Trophoblast cell (in vitro differentiated cells and primary cell): ENCODE data around the gene NQO2.
A peak's percentile ranks its signal among the peaks of the same experiment; 100 is the strongest.

Experiments
- DNase-seq, 2 donors: peaks; one replicate each; pipeline ENCODE4 v3.0.0-alpha.2; 2016
- H2AFZ ChIP-seq: 2 replicates; pipeline ENCODE4 v1.6.1; 2013; ENCODE audit warnings: low read length, moderate library complexity, mild to moderate bottlenecking; ENCODE audit not compliant: insufficient read depth, poor library complexity
- H2AK5ac ChIP-seq: 2 replicates; pipeline ENCODE4 v1.6.1; 2013; ENCODE audit warnings: mild to moderate bottlenecking, low read length
- H2BK120ac ChIP-seq: 2 replicates; pipeline ENCODE4 v1.6.1; 2013; ENCODE audit warnings: low read length, mild to moderate bottlenecking, moderate library complexity; ENCODE audit not compliant: insufficient read depth, poor library complexity
- H2BK12ac ChIP-seq: 2 replicates; pipeline ENCODE4 v1.6.1; 2013; ENCODE audit warnings: mild to moderate bottlenecking, low read length, moderate library complexity
- H2BK5ac ChIP-seq: 2 replicates; pipeline ENCODE4 v1.6.1; 2013; ENCODE audit warnings: low read length, low read depth, moderate library complexity, mild to moderate bottlenecking; ENCODE audit not compliant: poor library complexity
- H3K14ac ChIP-seq: 2 replicates; pipeline ENCODE4 v1.6.1; 2013; ENCODE audit warnings: mild to moderate bottlenecking, low read length
- H3K18ac ChIP-seq: 2 replicates; pipeline ENCODE4 v1.6.1; 2013; ENCODE audit warnings: mild to moderate bottlenecking, low read length
- H3K23ac ChIP-seq: 2 replicates; pipeline ENCODE4 v1.6.1; 2013; ENCODE audit warnings: low read length
- H3K27ac ChIP-seq: 2 replicates; pipeline ENCODE4 v1.5.1; 2013; ENCODE audit warnings: low read depth, mild to moderate bottlenecking, inconsistent platforms, low read length, moderate library complexity
- H3K27me3 ChIP-seq: 2 replicates; pipeline ENCODE4 v1.6.1; 2013; ENCODE audit warnings: inconsistent platforms, mild to moderate bottlenecking, low read length, moderate library complexity; ENCODE audit not compliant: insufficient read depth
- H3K36me3 ChIP-seq, 2 experiments: 1 replicate in 1 of 2; 2 replicates in 1 of 2; pipeline ENCODE4 v1.6.1; 2013; ENCODE audit warnings: low read length in 2 of 2, mild to moderate bottlenecking in 2 of 2, moderate library complexity in 1 of 2; ENCODE audit not compliant: insufficient read depth in 2 of 2, control insufficient read depth in 1 of 2
- H3K4ac ChIP-seq: 2 replicates; pipeline ENCODE4 v1.6.1; 2013; ENCODE audit warnings: low read depth, mild to moderate bottlenecking, low read length, moderate library complexity
- H3K4me1 ChIP-seq, 2 experiments: 1 replicate in 1 of 2; 2 replicates in 1 of 2; pipeline ENCODE4 v1.6.1; 2013; ENCODE audit warnings: low read length in 2 of 2, mild to moderate bottlenecking in 2 of 2, moderate library complexity in 1 of 2; ENCODE audit not compliant: insufficient read depth in 2 of 2, control insufficient read depth in 1 of 2
- H3K4me2 ChIP-seq: 2 replicates; pipeline ENCODE4 v1.6.1; 2013; ENCODE audit warnings: inconsistent platforms, mild to moderate bottlenecking, low read length, moderate library complexity
- H3K4me3 ChIP-seq: 2 replicates; pipeline ENCODE4 v1.5.1; 2013; ENCODE audit warnings: mild to moderate bottlenecking, low read depth, low read length, inconsistent platforms
- H3K79me1 ChIP-seq: one replicate; pipeline ENCODE4 v1.6.1; 2013; ENCODE audit warnings: low read length
- H3K79me2 ChIP-seq: 2 replicates; pipeline ENCODE4 v1.6.1; 2013; ENCODE audit warnings: low read length, mild to moderate bottlenecking; ENCODE audit not compliant: control insufficient read depth, insufficient read depth, poor library complexity
- H3K9ac ChIP-seq: 2 replicates; pipeline ENCODE4 v1.6.1; 2013; ENCODE audit warnings: mild to moderate bottlenecking, low read length
- H3K9me3 ChIP-seq: 2 replicates; pipeline ENCODE4 v1.6.1; 2013; ENCODE audit warnings: low read depth, mild to moderate bottlenecking, control low read depth, inconsistent platforms, low read length; ENCODE audit not compliant: insufficient read depth
- H4K12ac ChIP-seq: 2 replicates; pipeline ENCODE4 v1.6.1; 2013; ENCODE audit warnings: low read depth, mild to moderate bottlenecking, low read length, moderate library complexity
- H4K8ac ChIP-seq: 2 replicates; pipeline ENCODE4 v1.6.1; 2013; ENCODE audit warnings: low read depth, mild to moderate bottlenecking, low read length, moderate library complexity
- H4K91ac ChIP-seq: one replicate; pipeline ENCODE4 v1.6.1; 2013; ENCODE audit warnings: low read depth, mild to moderate bottlenecking, low read length, moderate library complexity
- WGBS: extraction: QIAGEN DNeasy Blood & Tissue Kit; methylation state at CpG from one replicate; pipeline ENCODE4 v1.1.7; 2013; ENCODE audit warnings: missing lambda C conversion rate; ENCODE audit not compliant: insufficient read length, insufficient coverage; ENCODE audit errors: extremely low coverage; 5-methylcytosine and 5-hydroxymethylcytosine counted together

The NQO2 gene

DNA sequence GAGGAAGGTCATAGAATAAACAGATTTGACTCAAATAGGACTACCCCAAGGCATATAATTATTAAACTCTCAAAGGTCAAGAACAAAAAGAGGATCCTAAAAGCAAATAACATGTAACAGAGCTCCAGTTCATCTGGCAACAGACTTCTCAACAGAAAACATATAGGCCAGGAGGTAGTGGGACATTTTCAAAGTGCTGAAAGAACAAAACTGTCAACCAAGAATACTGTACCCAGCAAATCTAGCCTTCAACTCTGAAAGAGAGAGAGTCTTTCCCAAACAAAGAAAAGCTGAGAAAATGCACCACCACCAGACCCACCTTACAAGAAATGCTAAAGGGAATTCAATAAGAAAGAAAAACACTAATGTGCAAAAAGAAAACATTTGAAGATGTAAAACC is 11.9 kb downstream of the NQO2 start:
- H3K79me1 ChIP-seq: no peaks in the 10 kb centered on the region
- no peak overlapping the region for H3K27ac ChIP-seq
- H2AFZ ChIP-seq: no peak overlapping the region

DNA sequence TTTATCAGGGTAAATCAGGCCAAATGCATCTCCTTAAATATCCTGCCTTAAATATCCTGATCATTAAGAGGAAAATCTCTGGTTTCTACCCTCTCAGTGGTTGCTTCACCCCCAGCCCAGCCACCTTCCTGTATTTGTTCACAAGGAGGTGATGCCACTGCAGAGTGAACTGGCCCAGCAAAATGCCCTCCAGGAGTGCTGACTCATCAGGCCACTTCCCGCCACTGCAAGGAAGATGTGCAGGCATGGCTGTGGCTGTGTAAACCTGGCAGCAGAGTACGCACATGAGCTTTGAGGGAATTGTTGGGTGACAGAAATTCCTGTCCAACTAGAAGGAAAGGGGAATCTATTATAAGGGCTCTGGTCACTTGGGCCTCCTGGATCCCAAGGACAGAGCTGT is 13.8 kb downstream of the NQO2 start:
- no peak overlapping the region for H3K23ac ChIP-seq
- no peak overlapping the region for H2BK12ac ChIP-seq
- no peaks in the 10 kb centered on the region for H3K27me3 ChIP-seq
- peaks cover 7 to 15% of the 10 kb centered on the region in 2 experiments for H3K36me3 ChIP-seq
- no peak overlapping the region for H2BK120ac ChIP-seq
- H3K14ac ChIP-seq: no peak overlapping the region
- no peak overlapping the region for H2AK5ac ChIP-seq
- no peak overlapping the region for H4K91ac ChIP-seq
- H3K79me1 ChIP-seq: no peaks in the 10 kb centered on the region
- no CpG with 5 or more reads among the region's 2 CpGs for WGBS
- H3K9ac ChIP-seq: no peak overlapping the region
- H3K4me2 ChIP-seq: no peak overlapping the region
- H3K4me3 ChIP-seq: no peak overlapping the region
- H3K27ac ChIP-seq: no peak overlapping the region
- no peak overlapping the region for H2AFZ ChIP-seq
- no peak overlapping the region for H2BK5ac ChIP-seq
- H4K8ac ChIP-seq: no peak overlapping the region
- H3K4me1 ChIP-seq: peaks cover 6 to 10% of the 10 kb centered on the region in 2 experiments
- peaks cover 6% of the 10 kb centered on the region for H3K9me3 ChIP-seq
- H4K12ac ChIP-seq: no peak overlapping the region
- no peak overlapping the region for H3K4ac ChIP-seq
- H3K79me2 ChIP-seq: no peaks in the 10 kb centered on the region
- no peak overlapping the region for H3K18ac ChIP-seq
- DNase-seq: peak in 1 of 2 donors; percentile 57

More for the DNA sequence above, 11.9 kb downstream of the NQO2 start:
- no peak overlapping the region for H2BK120ac ChIP-seq
- no peak overlapping the region for H2BK12ac ChIP-seq
- H2AK5ac ChIP-seq: no peak overlapping the region
- H3K4me2 ChIP-seq: no peak overlapping the region
- peaks cover 6 to 10% of the 10 kb centered on the region in 2 experiments for H3K4me1 ChIP-seq
- no peak overlapping the region for H3K18ac ChIP-seq
- H3K23ac ChIP-seq: no peak overlapping the region
- no peak overlapping the region for H3K4ac ChIP-seq
- no peaks in the 10 kb centered on the region for H3K79me2 ChIP-seq
- no peak for DNase-seq
- no peaks in the 10 kb centered on the region for H3K27me3 ChIP-seq
- no peak overlapping the region for H2BK5ac ChIP-seq
- no peak overlapping the region for H4K12ac ChIP-seq
- H3K9me3 ChIP-seq: peaks cover 4% of the 10 kb centered on the region
- H4K91ac ChIP-seq: no peak overlapping the region
- peaks cover 5 to 15% of the 10 kb centered on the region in 2 experiments for H3K36me3 ChIP-seq
- H4K8ac ChIP-seq: no peak overlapping the region
- no peak overlapping the region for H3K14ac ChIP-seq
- no peak overlapping the region for H3K9ac ChIP-seq
- no peak overlapping the region for H3K4me3 ChIP-seq

DNA sequence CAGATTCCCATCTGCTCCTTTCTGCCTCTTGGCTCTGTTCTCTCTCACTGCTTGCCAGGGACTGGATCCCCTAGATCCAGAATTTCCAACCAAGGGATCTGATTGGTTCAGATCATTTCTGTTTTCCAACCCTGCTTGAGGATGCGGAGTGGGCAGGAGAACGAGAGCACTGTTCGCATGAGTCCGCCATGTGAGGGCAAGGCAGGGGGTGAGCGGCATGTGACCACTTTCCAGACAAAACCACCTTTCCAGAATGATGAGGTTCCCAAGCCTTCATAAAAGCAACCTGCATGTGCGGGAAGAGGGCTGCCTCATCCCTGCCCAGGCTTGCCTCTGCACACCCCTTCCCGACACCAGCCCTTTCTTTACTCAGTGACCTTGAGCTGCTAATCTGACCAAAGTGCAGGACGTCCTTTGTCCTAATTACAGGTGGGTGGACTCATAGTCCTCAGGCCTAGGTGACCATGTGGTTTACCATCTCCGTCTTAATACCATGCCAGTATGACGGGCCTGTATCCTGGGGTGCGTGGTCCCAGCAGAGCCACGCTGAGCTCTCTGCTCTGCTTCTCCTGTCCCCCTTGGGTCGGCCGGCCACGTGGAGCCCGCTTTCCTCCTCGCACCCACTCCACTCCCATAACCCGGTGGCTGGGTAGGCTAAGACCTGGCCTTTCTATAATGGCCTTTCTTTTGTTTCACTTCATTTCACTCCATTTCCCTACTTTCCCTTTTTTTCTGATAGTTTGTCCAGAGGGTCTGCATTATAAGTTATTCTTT is 14.4 kb downstream of the NQO2 start:
- no peak overlapping the region for H3K27ac ChIP-seq
- no peak overlapping the region for H2AK5ac ChIP-seq
- no peak for DNase-seq
- no peak overlapping the region for H3K4ac ChIP-seq
- H3K27me3 ChIP-seq: no peaks in the 10 kb centered on the region
- H3K4me1 ChIP-seq: peaks cover 6 to 10% of the 10 kb centered on the region in 2 experiments
- no peak overlapping the region for H3K4me3 ChIP-seq
- H3K23ac ChIP-seq: no peak overlapping the region
- no peaks in the 10 kb centered on the region for H3K79me1 ChIP-seq
- no peak overlapping the region for H2BK12ac ChIP-seq
- H3K14ac ChIP-seq: no peak overlapping the region
- H2BK5ac ChIP-seq: no peak overlapping the region
- no peak overlapping the region for H3K18ac ChIP-seq
- no peak overlapping the region for H2BK120ac ChIP-seq
- H4K8ac ChIP-seq: no peak overlapping the region
- peaks cover 6% of the 10 kb centered on the region for H3K9me3 ChIP-seq
- WGBS: no CpG with 5 or more reads among the region's 18 CpGs
- H4K91ac ChIP-seq: no peak overlapping the region
- no peak overlapping the region for H2AFZ ChIP-seq
- H3K79me2 ChIP-seq: no peaks in the 10 kb centered on the region
- H3K9ac ChIP-seq: no peak overlapping the region
- H3K36me3 ChIP-seq: peaks cover 7 to 15% of the 10 kb centered on the region in 2 experiments
- H3K4me2 ChIP-seq: no peak overlapping the region
- no peak overlapping the region for H4K12ac ChIP-seq

DNA sequence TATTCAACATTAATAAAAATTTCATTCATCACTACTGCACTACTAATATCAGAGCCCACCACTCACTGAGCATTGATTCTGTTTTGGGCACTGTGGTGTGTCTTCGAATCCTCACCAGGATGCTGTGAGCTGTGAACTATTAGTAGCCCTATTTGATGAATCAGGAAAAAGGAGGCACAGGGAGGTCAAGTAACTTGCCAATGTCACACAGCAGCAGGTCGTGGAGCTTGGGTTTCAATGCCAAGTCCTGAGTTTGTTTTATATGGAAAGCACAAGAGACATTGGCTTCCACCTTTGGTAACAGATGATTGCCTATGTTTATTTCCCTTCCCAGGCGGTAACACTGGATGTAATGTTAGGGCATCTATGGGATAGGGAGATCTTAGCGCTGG is 15.0 kb downstream of the NQO2 start:
- H3K4me2 ChIP-seq: no peak overlapping the region
- H4K12ac ChIP-seq: no peak overlapping the region
- H2BK5ac ChIP-seq: no peak overlapping the region
- H3K9ac ChIP-seq: no peak overlapping the region
- H4K8ac ChIP-seq: no peak overlapping the region
- no peak overlapping the region for H2AFZ ChIP-seq
- no peak overlapping the region for H3K4me3 ChIP-seq
- peaks cover 7 to 15% of the 10 kb centered on the region in 2 experiments for H3K36me3 ChIP-seq
- H2AK5ac ChIP-seq: no peak overlapping the region
- H2BK12ac ChIP-seq: no peak overlapping the region
- H3K9me3 ChIP-seq: peaks cover 6% of the 10 kb centered on the region
- H4K91ac ChIP-seq: no peak overlapping the region
- H3K23ac ChIP-seq: no peak overlapping the region
- no peak overlapping the region for H3K4ac ChIP-seq
- H3K79me2 ChIP-seq: no peaks in the 10 kb centered on the region
- H3K18ac ChIP-seq: no peak overlapping the region
- H3K14ac ChIP-seq: no peak overlapping the region
- DNase-seq: no peak
- no peaks in the 10 kb centered on the region for H3K79me1 ChIP-seq
- H3K4me1 ChIP-seq: peaks cover 6 to 10% of the 10 kb centered on the region in 2 experiments
- no CpG with 5 or more reads among the region's 4 CpGs for WGBS
- H2BK120ac ChIP-seq: no peak overlapping the region
- no peaks in the 10 kb centered on the region for H3K27me3 ChIP-seq
- H3K27ac ChIP-seq: no peak overlapping the region
